HFFc6 (cell line): ENCODE data around the gene NUDT14. TPM values are rescaled to one million over a fixed set of nuclear protein-coding genes. Genes with fewer than 3 reads are reported as not detected.

Source experiments
- DNase-seq: peaks from one replicate; pipeline ENCODE4 v3.0.0-alpha.2; 2018
- H3K27ac Mint-ChIP-seq: 2 replicates; pipeline ENCODE4 v1.8.0; 2020; ENCODE audit warnings: mild to moderate bottlenecking, mixed read lengths
- H3K27me3 Mint-ChIP-seq: 2 replicates; pipeline ENCODE4 v1.8.0; 2021; ENCODE audit warnings: mild to moderate bottlenecking, moderate library complexity, mixed read lengths; ENCODE audit not compliant: insufficient read depth
- H3K36me3 Mint-ChIP-seq: 2 replicates; pipeline ENCODE4 v1.8.0; 2021; ENCODE audit warnings: low read depth, mixed read lengths
- H3K4me1 Mint-ChIP-seq: 2 replicates; pipeline ENCODE4 v1.8.0; 2020; ENCODE audit warnings: low read depth, mixed read lengths
- H3K4me3 Mint-ChIP-seq: 2 replicates; pipeline ENCODE4 v1.8.0; 2020; ENCODE audit warnings: mild to moderate bottlenecking, moderate library complexity, mixed read lengths
- H3K9me3 Mint-ChIP-seq: 2 replicates; pipeline ENCODE4 v1.8.0; 2020; ENCODE audit warnings: mild to moderate bottlenecking, mixed read lengths
- total RNA-seq, 6 experiments: library from RNA; stranded (reverse); fragmentation: NEBNext Ultra II Directional; extraction: Animal tissue kit (Norgen Biotek cat#: 25700); gene quantifications; 2 replicates in 1 of 6; 3 replicates in 5 of 6; pipeline ENCODE4 v1.2.3, GENCODE V29; 2021
- TF ChIP-seq, protein P1 (sequence below): fragments of 200-600 bp; sonication (generic); IDR thresholded peaks from 2 replicates; pipeline ENCODE4 v1.5.0; 2021; ENCODE audit warnings: antibody characterized with exemption, mild to moderate bottlenecking

NUDT14 gene
- total RNA-seq, 6 experiments from 2014 or later = 9.8 to 13.3 (median 11.0) TPM

DNA sequence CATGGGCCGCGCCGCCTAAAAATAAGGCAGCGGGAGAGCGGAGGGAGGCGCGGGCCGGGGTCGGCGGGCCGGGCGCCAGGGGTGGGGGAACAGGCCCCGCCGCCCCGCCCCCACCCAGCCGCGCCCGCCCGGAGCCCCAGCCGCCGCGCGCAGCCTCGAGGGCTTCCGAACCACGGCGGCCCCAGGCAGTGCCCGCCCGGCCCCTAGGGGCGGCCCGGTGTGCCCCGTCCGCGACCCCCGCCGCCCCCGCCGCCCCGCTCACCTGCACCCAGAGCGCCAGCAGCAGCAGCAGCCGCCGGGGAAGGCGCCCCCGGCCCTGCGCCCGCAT lies 13.1 kb downstream of the NUDT14 start:
- TF ChIP-seq, protein P1, sequence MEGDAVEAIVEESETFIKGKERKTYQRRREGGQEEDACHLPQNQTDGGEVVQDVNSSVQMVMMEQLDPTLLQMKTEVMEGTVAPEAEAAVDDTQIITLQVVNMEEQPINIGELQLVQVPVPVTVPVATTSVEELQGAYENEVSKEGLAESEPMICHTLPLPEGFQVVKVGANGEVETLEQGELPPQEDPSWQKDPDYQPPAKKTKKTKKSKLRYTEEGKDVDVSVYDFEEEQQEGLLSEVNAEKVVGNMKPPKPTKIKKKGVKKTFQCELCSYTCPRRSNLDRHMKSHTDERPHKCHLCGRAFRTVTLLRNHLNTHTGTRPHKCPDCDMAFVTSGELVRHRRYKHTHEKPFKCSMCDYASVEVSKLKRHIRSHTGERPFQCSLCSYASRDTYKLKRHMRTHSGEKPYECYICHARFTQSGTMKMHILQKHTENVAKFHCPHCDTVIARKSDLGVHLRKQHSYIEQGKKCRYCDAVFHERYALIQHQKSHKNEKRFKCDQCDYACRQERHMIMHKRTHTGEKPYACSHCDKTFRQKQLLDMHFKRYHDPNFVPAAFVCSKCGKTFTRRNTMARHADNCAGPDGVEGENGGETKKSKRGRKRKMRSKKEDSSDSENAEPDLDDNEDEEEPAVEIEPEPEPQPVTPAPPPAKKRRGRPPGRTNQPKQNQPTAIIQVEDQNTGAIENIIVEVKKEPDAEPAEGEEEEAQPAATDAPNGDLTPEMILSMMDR = no peak
- Mint-ChIP-seq H3K27me3 (peaks cover 19% of the 10 kb centered on the region), H3K36me3 (no peaks in the 10 kb centered on the region), H3K27ac (no peak overlapping the region), H3K4me1 (no peaks in the 10 kb centered on the region), H3K4me3 (no peak overlapping the region), H3K9me3 (no peaks in the 10 kb centered on the region)
- no peak for DNase-seq

GRCh38 chr14:105167303-105168092 lies 13.6 kb downstream of the NUDT14 start:
- Mint-ChIP-seq H3K36me3 (no peaks in the 10 kb centered on the region), H3K27ac (no peak overlapping the region), H3K9me3 (no peaks in the 10 kb centered on the region)

GRCh38 chr14:105166571-105167302 lies 14.4 kb downstream of the NUDT14 start:
- no peaks in the 10 kb centered on the region for H3K36me3 Mint-ChIP-seq
- no peaks in the 10 kb centered on the region for H3K4me1 Mint-ChIP-seq
- H3K27me3 Mint-ChIP-seq = peaks cover 20% of the 10 kb centered on the region
- TF ChIP-seq, protein P1 = no peak
- no peak for DNase-seq
- no peak overlapping the region for H3K4me3 Mint-ChIP-seq
- no peak overlapping the region for H3K27ac Mint-ChIP-seq
- H3K9me3 Mint-ChIP-seq = no peaks in the 10 kb centered on the region

More at GRCh38 chr14:105167303-105168092, 13.6 kb downstream of the NUDT14 start:
- Mint-ChIP-seq H3K27me3 (peaks cover 21% of the 10 kb centered on the region), H3K4me1 (no peaks in the 10 kb centered on the region), H3K4me3 (no peak overlapping the region)
- TF ChIP-seq, protein P1 = peak; percentile 32; the same call in 1 of the 2 replicates
- DNase-seq = no peak

DNA sequence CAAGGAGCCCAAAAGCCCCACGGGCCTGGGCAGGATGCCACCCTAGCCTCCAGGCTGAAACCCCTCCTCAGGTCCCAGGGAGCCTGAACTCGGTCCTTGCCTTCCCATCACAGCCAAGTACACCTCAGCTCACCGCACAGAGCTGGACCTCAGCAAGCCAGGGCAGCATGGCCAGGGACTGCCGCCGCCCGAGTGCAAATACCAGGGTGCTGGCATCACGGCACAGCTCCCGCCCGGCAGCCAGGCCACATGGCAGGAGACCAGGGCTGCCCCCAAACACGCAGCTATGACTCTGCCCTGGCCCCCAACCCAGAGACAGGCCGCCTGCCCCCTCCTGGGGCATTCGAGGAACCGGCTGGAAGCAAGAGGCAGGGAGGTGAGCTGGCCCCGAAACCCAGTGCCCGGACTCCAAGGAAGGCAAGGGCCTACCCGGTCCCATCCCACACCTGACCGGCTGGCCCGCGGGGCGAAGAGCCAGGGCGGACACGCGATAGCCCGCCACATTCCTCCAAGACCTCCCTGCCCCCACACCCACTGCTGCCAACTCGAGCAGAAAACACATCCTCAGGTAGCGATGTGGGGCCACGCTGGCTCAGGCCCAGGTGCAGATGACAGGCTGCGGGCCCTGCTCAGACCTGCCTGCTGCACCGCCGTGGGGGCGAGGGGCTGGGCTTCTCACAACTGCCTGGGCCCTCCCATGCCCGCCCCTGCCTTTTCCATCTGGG lies 15.2 kb downstream of the NUDT14 start:
- no peak for DNase-seq
- no peaks in the 10 kb centered on the region for H3K36me3 Mint-ChIP-seq
- TF ChIP-seq, protein P1 = no peak
- no peaks in the 10 kb centered on the region for H3K9me3 Mint-ChIP-seq
- H3K27me3 Mint-ChIP-seq = peaks cover 20% of the 10 kb centered on the region
- H3K4me1 Mint-ChIP-seq = no peaks in the 10 kb centered on the region
- H3K4me3 Mint-ChIP-seq = no peak overlapping the region
- no peak overlapping the region for H3K27ac Mint-ChIP-seq

- TF ChIP-seq, protein P1 = no peak
- no peak for DNase-seq
- Mint-ChIP-seq H3K9me3 (no peaks in the 10 kb centered on the region), H3K4me3 (no peak overlapping the region), H3K27ac (no peak overlapping the region), H3K27me3 (peaks cover 18% of the 10 kb centered on the region), H3K4me1 (no peaks in the 10 kb centered on the region), H3K36me3 (no peaks in the 10 kb centered on the region)
Measured at GRCh38 chr14:105165134-105165704, 15.9 kb downstream of the NUDT14 start.
